Mammary epithelial cell (primary cell): ENCODE results near the gene CPNE6.

Experiments
- CTCF ChIP-seq, 2 donors: IDR thresholded peaks in 1 of 2; conservative IDR thresholded peaks in 1 of 2; 2 replicates each; pipeline ENCODE4 v1.5.1; 2011 to 2012; ENCODE audit warnings: inconsistent platforms in 2 of 2, low read length in 2 of 2, mild to moderate bottlenecking in 2 of 2, control low read depth in 1 of 2, low read depth in 1 of 2; ENCODE audit not compliant: insufficient read depth in 1 of 2; ENCODE audit errors: extremely low read depth in 1 of 2
- EZH2 ChIP-seq: IDR thresholded peaks from 2 replicates; pipeline ENCODE4 v1.6.1; 2012; ENCODE audit warnings: low read length, inconsistent platforms, borderline replicate concordance

- TF ChIP-seq CTCF (conservative IDR thresholded peaks at IDR 0.05 in 1 of 2, IDR thresholded peaks at IDR 0.05 in 1 of 2; ENCODE audit: extremely low read depth in 1 of 2, insufficient read depth in 1 of 2, low read depth in 1 of 2, low read length in 2 of 2): no peak
- no peak for TF ChIP-seq EZH2
Observed at GRCh38 chr14:24058951-24059475, 12.3 kb upstream of the CPNE6 start.
